DOHH2 (cell line): ENCODE measurements around the gene CDK14.

ENCODE experiments used
- EZH2phosphoT487 ChIP-seq: fragments of 200-600 bp; sonication (generic); IDR thresholded peaks from 2 replicates; pipeline ENCODE4 v1.6.1; 2017; ENCODE audit warnings: borderline replicate concordance, mild to moderate bottlenecking, antibody characterized with exemption, low read length, moderate library complexity, mixed read lengths
- TF ChIP-seq, protein P1 (sequence below): fragments of 200-600 bp; sonication (generic); IDR thresholded peaks from one replicate; pipeline ENCODE4 v1.5.1; 2014; ENCODE audit warnings: antibody characterized with exemption, mild to moderate bottlenecking, low read depth, low read length; ENCODE audit not compliant: poor library complexity, severe bottlenecking

DNA sequence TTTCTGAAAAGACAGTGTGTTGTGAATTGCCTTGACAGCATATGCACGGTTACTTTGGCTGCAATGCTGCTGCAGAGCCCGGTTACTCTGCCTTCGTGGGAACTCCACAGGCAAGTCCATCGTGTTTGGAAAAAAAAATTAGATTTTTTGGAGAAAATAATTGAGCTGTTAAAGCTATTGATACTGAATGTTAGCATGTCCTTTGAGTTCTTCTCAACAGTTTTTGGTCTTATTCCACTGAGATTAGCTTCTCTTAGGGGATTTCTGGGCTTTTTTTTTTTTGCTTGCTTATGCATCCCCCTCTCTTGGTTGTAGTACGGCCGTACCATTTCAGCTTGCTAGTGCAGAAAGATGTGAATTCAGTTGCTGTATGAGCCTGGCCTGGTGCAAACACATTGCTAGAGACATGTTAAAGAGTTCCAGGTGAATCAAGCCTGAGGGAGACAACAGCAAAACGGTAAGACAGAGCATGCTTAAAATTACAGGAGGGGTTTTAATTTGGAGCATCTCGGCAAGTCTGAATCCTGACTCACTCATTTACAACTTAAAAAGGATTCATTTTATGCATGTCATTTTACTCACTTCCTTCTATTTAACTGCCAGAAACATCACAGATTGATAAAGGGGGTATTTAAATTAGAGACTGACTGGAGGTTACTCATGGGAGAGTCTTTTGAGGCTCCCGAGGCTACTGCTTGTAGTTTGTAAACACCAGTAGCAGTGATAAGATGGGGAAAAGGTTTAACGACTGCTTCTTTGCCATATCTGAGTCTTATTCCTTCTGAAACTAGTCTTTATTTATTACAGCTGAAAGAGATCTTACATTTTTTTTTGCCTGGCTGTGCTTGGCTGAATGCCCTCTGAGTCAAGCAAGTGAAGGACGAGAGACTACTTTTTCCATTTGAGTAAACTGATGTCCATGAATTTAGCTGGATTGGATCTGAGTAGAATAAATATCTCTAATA, 113.7 kb downstream of the CDK14 start:
- TF ChIP-seq, protein P1, sequence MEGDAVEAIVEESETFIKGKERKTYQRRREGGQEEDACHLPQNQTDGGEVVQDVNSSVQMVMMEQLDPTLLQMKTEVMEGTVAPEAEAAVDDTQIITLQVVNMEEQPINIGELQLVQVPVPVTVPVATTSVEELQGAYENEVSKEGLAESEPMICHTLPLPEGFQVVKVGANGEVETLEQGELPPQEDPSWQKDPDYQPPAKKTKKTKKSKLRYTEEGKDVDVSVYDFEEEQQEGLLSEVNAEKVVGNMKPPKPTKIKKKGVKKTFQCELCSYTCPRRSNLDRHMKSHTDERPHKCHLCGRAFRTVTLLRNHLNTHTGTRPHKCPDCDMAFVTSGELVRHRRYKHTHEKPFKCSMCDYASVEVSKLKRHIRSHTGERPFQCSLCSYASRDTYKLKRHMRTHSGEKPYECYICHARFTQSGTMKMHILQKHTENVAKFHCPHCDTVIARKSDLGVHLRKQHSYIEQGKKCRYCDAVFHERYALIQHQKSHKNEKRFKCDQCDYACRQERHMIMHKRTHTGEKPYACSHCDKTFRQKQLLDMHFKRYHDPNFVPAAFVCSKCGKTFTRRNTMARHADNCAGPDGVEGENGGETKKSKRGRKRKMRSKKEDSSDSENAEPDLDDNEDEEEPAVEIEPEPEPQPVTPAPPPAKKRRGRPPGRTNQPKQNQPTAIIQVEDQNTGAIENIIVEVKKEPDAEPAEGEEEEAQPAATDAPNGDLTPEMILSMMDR, result no peak
- TF ChIP-seq EZH2phosphoT487, result no peak
